ENCODE data around the gene MBD3L2.

Gene MBD3L2

DNA sequence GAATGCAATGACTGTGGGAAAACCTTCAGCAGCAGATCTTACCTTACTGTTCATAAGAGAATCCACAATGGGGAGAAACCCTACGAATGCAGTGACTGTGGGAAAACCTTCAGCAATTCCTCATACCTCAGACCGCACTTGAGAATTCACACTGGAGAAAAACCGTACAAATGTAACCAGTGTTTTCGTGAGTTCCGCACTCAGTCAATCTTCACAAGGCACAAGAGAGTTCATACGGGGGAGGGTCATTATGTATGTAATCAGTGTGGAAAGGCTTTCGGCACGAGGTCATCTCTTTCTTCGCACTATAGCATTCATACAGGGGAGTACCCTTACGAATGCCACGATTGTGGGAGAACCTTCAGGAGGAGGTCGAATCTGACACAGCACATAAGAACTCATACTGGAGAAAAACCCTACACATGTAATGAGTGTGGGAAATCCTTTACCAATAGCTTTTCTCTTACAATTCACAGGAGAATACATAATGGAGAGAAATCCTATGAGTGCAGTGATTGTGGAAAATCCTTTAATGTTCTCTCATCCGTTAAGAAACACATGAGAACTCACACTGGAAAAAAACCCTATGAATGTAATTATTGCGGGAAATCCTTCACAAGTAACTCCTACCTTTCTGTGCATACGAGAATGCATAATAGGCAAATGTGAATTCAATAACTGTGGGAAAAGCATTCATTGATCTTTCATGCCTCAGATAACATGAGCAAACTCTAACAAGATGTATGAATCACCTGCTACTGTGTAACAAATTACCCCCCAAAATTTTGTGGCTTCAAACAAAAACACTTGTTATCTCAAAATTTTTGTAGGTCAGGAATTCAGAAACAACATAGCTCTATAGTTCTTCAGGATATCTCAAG, 34.2 kb downstream of the MBD3L2 start:
- TF ChIP-seq, protein P1, sequence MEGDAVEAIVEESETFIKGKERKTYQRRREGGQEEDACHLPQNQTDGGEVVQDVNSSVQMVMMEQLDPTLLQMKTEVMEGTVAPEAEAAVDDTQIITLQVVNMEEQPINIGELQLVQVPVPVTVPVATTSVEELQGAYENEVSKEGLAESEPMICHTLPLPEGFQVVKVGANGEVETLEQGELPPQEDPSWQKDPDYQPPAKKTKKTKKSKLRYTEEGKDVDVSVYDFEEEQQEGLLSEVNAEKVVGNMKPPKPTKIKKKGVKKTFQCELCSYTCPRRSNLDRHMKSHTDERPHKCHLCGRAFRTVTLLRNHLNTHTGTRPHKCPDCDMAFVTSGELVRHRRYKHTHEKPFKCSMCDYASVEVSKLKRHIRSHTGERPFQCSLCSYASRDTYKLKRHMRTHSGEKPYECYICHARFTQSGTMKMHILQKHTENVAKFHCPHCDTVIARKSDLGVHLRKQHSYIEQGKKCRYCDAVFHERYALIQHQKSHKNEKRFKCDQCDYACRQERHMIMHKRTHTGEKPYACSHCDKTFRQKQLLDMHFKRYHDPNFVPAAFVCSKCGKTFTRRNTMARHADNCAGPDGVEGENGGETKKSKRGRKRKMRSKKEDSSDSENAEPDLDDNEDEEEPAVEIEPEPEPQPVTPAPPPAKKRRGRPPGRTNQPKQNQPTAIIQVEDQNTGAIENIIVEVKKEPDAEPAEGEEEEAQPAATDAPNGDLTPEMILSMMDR (conservative IDR thresholded peaks at IDR 0.05; ENCODE audit: low read depth): no peak
- ChIA-PET CTCF (interaction anchor here (0.6 to 1.3 kb wide), 3 partner anchors 19 to 103 kb away, joined by 3 to 4 read pairs (median 4); no protein-coding TSS in a partner anchor), POLR2A (ENCODE audit: low non-redundant PET) (no interaction called here)
- no peak overlapping the region for H3K27ac ChIP-seq
- DNase-seq (ENCODE audit: low spot score): no peak

DNA sequence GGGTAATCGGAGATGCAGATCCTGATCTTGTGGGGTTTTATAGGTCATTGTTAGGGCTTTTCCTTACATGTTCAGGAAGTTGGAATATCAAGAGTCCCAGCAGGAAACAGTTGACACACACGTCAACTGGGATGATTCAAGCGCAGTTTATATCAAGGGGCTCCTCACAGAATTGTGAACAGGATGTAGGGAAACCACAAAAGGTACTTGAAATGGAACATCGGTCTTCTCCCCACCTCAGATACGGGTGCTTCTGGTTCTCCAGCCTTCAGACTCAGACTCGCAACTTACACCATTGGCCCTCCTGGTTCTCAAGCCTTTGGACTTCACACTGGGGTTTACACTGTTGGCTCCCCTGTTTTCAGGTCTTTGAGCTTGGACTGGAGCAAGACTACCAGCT, 39.9 kb downstream of the MBD3L2 start:
- TF ChIP-seq, protein P1 (conservative IDR thresholded peaks at IDR 0.05; ENCODE audit: low read depth): no peak
- ChIA-PET CTCF (no interaction called here), POLR2A (ENCODE audit: low non-redundant PET) (no interaction called here)
- DNase-seq (ENCODE audit: low spot score): no peak
- H3K27ac ChIP-seq: no peak overlapping the region

DNA sequence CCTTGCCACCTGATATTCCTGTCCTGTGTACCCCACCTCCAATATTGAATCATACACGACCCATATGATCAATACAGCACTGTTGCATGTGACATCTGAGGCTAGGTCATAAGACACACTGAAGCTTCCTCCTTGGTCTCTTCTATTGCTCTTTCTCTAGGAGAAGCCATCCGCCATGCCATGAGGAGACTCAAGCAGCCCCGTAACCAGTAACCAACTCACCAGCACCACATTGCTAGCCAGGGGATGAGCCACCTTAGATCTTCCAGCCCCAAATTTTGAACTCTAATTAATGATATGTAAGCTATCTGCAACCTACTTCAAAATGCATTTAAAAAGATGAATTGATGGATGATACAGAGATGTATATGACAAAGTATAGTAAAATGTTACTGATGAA, 49.0 kb downstream of the MBD3L2 start:
- H3K27ac ChIP-seq: no peak overlapping the region
- POLR2A ChIA-PET (ENCODE audit: low non-redundant PET): no interaction called here
- DNase-seq (ENCODE audit: low spot score): no peak
- CTCF ChIA-PET: interaction anchor here (0.7 kb wide), 1 partner anchor 156 kb away, joined by 3 read pairs; no protein-coding TSS in a partner anchor
- TF ChIP-seq, protein P1 (conservative IDR thresholded peaks at IDR 0.05; ENCODE audit: low read depth): no peak

DNA sequence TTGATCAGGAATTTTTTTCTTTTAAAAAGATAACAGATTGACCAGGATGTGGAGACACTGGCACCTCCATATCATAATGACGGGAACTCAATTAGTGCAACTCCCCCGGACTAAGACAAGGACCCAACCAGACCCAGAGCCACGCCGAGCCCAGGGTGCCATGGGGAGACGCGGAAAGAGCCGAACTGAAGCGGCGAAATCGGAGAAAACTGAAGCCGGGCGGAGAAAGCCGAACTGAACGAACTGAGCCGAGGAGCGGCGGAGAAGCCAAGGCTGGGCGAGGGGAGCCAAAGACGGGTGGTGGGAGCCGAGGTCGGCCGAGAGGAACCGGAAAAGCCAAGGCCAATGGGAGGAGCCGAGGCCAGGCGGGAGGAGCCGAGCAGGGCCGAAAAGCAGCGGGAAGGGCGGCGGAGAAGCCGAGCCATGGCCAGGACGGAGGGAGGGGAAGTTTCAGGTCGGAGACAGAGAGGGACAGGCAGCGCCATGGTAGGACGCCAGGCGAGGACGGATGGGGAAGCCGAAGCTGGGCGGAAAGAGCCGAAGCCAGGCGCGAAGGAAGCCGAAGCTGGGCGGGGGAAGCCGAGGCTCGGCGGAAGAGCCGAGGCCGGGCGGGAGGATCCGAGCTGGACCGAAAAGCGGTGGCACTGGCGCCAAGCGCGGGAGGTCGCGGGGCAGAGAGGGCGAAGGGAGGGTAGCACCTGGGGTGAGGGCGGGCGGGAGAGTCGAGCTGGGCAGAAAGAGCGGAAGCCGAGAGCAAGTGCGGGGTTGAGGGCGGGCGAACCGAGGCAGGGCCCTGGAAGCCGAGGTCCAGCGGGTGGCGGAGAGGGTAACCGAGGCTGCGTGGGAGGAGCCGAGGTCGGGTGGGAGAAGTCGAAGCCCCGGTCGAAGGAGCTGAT, 49.8 kb downstream of the MBD3L2 start:
- POLR2A ChIA-PET (ENCODE audit: low non-redundant PET): interaction anchor here (0.6 to 1.3 kb wide), 5 partner anchors 29 to 300 kb away, joined by 3 to 6 read pairs (median 3); partner anchors contain the start of gene ZNF557
- TF ChIP-seq, protein P1 (conservative IDR thresholded peaks at IDR 0.05; ENCODE audit: low read depth): no peak
- peak; percentile 90 for DNase-seq (ENCODE audit: low spot score)
- H3K27ac ChIP-seq: peak overlapping the region; percentile 95
- CTCF ChIA-PET: interaction anchor here (1.1 kb wide), 1 partner anchor 242 kb away, joined by 3 read pairs; no protein-coding TSS in a partner anchor

DNA sequence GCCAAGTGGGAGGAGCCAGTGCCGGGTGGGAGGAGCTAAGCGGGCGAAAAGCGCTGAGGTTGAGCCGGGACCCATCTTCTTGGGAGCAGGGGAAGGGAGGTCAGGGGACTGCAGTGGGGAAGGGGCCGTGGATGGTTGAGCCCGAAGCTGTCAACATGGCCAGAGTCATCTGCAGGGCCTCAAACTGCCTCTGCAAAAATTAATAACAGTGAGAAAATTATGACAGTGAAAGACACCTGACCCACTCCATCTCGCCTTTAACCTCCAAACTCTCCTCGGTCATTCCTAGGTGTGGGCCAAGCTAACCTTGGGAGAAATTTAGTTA, 50.4 kb downstream of the MBD3L2 start:
- POLR2A ChIA-PET (ENCODE audit: low non-redundant PET): interaction anchor here (0.6 to 1.3 kb wide), 3 partner anchors 30 to 299 kb away, joined by 3 to 6 read pairs (median 3); partner anchors contain the start of gene ZNF557
- H3K27ac ChIP-seq: peak overlapping the region; percentile 95
- CTCF ChIA-PET: interaction anchor here (1.1 kb wide), 1 partner anchor 241 kb away, joined by 3 read pairs; no protein-coding TSS in a partner anchor
- no peak for DNase-seq (ENCODE audit: low spot score)
- TF ChIP-seq, protein P1 (conservative IDR thresholded peaks at IDR 0.05; ENCODE audit: low read depth): no peak
